MM.1S (cell line): Measurements from ENCODE around the gene ARHGAP31.

Source experiments
- CTCF ChIP-seq: fragments of 300-600 bp; sonication (generic); IDR thresholded peaks from 2 replicates; pipeline ENCODE4 v1.5.1; 2016; ENCODE audit warnings: antibody characterized with exemption, low read length, mixed read lengths
- EZH2 ChIP-seq: fragments of 300-600 bp; sonication (generic); optimal IDR thresholded peaks from 2 replicates; pipeline ENCODE3; 2017; ENCODE audit warnings: low read depth, mild to moderate bottlenecking, antibody characterized with exemption, low read length, mixed read lengths

- TF ChIP-seq CTCF (no peak), EZH2 (no peak)
These were observed 14.2 kb downstream of the ARHGAP31 start for GRCh38 chr3:119308355-119308754.
